ENCODE data around the gene CFAP74. TPM values are rescaled to one million over a fixed set of nuclear protein-coding genes. Genes with fewer than 3 reads are reported as not detected.

Gene CFAP74
- total RNA-seq, 1 experiment from 2014 or later: not detected

DNA sequence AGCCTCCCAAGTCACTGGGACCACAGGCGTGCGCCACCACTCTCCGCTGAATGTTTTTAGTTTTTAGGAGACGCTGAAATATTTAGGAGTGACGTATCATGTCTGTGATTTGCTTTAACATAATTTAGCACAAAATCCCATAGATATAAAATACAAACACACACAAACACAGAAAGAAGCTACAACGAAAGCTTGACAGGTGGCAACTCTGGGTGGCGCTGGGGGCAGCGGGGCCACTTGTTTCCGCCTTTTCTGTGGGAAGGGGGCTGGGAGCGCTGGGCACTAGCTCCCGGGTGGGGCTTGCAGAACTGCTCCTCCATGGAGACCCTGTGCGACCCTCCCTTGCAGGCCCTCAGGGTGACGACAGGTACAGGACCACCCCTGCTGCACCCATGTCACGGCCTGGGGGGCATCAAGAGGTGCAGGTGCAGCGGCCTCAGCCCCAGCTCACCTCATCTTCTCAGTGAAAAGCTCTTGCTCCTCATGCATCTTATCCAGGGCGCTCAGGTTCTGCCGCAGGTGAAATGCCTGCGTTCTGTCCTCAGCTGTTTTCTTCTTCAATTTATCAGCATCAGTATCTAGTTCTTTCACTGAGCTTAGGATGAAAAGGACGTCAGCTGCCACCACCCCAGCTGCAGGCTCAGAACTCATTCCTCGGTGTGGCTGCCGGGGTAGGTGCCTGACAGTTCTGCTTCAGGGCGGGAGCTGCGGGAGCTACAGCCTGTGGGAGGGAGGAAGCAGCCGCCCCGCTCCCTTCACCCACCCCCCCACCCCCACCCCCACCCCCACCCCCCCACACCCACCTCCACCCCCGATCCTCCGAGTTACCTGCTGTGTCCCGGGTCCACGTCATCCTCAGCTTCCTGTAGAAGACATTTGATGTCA is 15.3 kb downstream of the CFAP74 start:
- H3K27ac Mint-ChIP-seq (ENCODE audit: low read depth, unreplicated experiment): no peak overlapping the region
- peaks cover 19% of the 10 kb centered on the region for H3K27me3 Mint-ChIP-seq (ENCODE audit: insufficient read depth, unreplicated experiment)
- ChIA-PET POLR2A (no interaction called here), CTCF (interaction anchor here (2.8 kb wide), 1 partner anchor 57 kb away, joined by 13 read pairs; no protein-coding TSS in a partner anchor)
- H3K4me3 Mint-ChIP-seq (ENCODE audit: unreplicated experiment): no peak overlapping the region
- H3K9me3 Mint-ChIP-seq (ENCODE audit: unreplicated experiment): no peaks in the 10 kb centered on the region
- no peak for DNase-seq (ENCODE audit: unreplicated experiment)
- no peaks in the 10 kb centered on the region for H3K36me3 Mint-ChIP-seq (ENCODE audit: insufficient read depth, unreplicated experiment)
- H3K4me1 Mint-ChIP-seq (ENCODE audit: insufficient read depth, unreplicated experiment): peaks cover 9% of the 10 kb centered on the region
- intact Hi-C loops (cut with micrococcal nuclease): no loop called here
- BruUV-seq (replicated peaks): no TSS peak
- TF ChIP-seq, protein P1, sequence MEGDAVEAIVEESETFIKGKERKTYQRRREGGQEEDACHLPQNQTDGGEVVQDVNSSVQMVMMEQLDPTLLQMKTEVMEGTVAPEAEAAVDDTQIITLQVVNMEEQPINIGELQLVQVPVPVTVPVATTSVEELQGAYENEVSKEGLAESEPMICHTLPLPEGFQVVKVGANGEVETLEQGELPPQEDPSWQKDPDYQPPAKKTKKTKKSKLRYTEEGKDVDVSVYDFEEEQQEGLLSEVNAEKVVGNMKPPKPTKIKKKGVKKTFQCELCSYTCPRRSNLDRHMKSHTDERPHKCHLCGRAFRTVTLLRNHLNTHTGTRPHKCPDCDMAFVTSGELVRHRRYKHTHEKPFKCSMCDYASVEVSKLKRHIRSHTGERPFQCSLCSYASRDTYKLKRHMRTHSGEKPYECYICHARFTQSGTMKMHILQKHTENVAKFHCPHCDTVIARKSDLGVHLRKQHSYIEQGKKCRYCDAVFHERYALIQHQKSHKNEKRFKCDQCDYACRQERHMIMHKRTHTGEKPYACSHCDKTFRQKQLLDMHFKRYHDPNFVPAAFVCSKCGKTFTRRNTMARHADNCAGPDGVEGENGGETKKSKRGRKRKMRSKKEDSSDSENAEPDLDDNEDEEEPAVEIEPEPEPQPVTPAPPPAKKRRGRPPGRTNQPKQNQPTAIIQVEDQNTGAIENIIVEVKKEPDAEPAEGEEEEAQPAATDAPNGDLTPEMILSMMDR (IDR thresholded peaks at IDR 0.05; ENCODE audit: unreplicated experiment): no peak

DNA sequence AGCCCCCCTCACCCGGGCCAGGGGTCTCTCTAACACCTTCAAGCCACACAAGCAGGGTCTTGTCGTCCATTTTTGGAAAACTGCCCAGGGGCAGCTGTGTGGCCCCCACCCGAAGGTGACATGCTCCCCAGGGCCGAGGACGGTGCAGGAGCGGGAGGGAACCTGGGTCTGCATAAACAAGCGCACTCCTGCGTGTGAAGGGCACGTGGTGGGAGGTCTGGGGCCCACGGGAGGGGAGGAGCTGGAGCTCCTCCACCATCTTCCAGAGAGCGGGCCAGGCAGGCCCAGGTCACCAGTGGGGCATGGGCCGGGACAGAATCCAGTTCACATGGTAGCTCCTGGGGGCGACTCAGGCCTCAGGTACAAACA is 16.5 kb downstream of the CFAP74 start:
- Mint-ChIP-seq H3K4me1 (ENCODE audit: insufficient read depth, unreplicated experiment) (peaks cover 9% of the 10 kb centered on the region), H3K36me3 (ENCODE audit: insufficient read depth, unreplicated experiment) (no peaks in the 10 kb centered on the region), H3K4me3 (ENCODE audit: unreplicated experiment) (no peak overlapping the region), H3K9me3 (ENCODE audit: unreplicated experiment) (no peaks in the 10 kb centered on the region), H3K27ac (ENCODE audit: low read depth, unreplicated experiment) (no peak overlapping the region), H3K27me3 (ENCODE audit: insufficient read depth, unreplicated experiment) (peaks cover 19% of the 10 kb centered on the region)
- intact Hi-C loops (cut with micrococcal nuclease): no loop called here
- TF ChIP-seq, protein P1 (IDR thresholded peaks at IDR 0.05; ENCODE audit: unreplicated experiment): no peak
- ChIA-PET POLR2A (no interaction called here), CTCF (interaction anchor here (0.5 to 2.8 kb wide), 2 partner anchors 44 to 58 kb away, joined by 3 to 13 read pairs; no protein-coding TSS in a partner anchor)
- no TSS peak for BruUV-seq (replicated peaks)
- DNase-seq (ENCODE audit: unreplicated experiment): no peak

- Mint-ChIP-seq H3K36me3 (ENCODE audit: insufficient read depth, unreplicated experiment) (no peaks in the 10 kb centered on the region), H3K4me1 (ENCODE audit: insufficient read depth, unreplicated experiment) (peaks cover 9% of the 10 kb centered on the region), H3K27me3 (ENCODE audit: insufficient read depth, unreplicated experiment) (peaks cover 19% of the 10 kb centered on the region), H3K9me3 (ENCODE audit: unreplicated experiment) (no peaks in the 10 kb centered on the region), H3K27ac (ENCODE audit: low read depth, unreplicated experiment) (no peak overlapping the region), H3K4me3 (ENCODE audit: unreplicated experiment) (no peak overlapping the region)
- TF ChIP-seq, protein P1 (IDR thresholded peaks at IDR 0.05; ENCODE audit: unreplicated experiment): no peak
- ChIA-PET POLR2A (no interaction called here), CTCF (interaction anchor here (2.8 kb wide), 1 partner anchor 59 kb away, joined by 13 read pairs; no protein-coding TSS in a partner anchor)
- no peak for DNase-seq (ENCODE audit: unreplicated experiment)
- BruUV-seq (replicated peaks): no TSS peak
- intact Hi-C loops (cut with micrococcal nuclease): no loop called here
Measured at GRCh38 chr1:1986451-1987141, 17.0 kb downstream of the CFAP74 start.

DNA sequence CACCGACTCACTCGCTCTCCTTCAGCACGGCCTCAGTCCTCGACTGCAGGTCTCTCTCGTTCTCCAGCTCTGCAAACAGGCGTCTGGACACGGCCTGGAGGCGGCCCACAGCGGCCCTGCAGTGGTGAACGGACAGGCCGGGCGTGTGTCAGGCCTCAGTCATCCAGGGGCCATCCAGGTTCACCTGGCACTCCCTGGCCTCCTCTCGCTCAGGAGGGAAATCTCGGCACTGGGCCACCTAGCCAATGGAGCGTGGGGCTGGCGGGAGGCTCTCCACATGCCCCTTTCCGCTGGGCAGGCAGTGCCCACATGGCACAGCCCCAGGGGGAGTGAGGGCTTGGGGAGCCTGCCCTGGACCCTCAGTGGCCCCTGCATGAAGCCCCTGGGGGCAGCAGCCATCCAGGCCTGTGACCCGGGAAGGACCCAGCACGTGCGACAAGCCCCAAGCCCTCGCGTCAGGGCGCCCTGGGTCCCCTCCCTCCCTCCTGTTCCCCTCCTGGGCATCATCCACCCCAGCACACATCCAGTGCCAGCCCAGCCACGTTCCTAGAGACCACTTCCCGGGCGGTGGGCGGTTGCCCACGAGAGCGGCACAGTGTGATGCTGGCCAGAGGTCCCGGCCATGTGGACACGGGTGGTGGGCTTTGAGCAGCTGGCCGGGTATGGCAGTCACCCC is 18.1 kb downstream of the CFAP74 start:
- ChIA-PET CTCF (no interaction called here), POLR2A (no interaction called here)
- Mint-ChIP-seq H3K9me3 (ENCODE audit: unreplicated experiment) (no peaks in the 10 kb centered on the region), H3K27ac (ENCODE audit: low read depth, unreplicated experiment) (no peak overlapping the region), H3K36me3 (ENCODE audit: insufficient read depth, unreplicated experiment) (no peaks in the 10 kb centered on the region), H3K4me1 (ENCODE audit: insufficient read depth, unreplicated experiment) (peaks cover 9% of the 10 kb centered on the region), H3K27me3 (ENCODE audit: insufficient read depth, unreplicated experiment) (peaks cover 19% of the 10 kb centered on the region), H3K4me3 (ENCODE audit: unreplicated experiment) (no peak overlapping the region)
- no TSS peak for BruUV-seq (replicated peaks)
- intact Hi-C loops (cut with micrococcal nuclease): no loop called here
- TF ChIP-seq, protein P1 (IDR thresholded peaks at IDR 0.05; ENCODE audit: unreplicated experiment): no peak
- DNase-seq (ENCODE audit: unreplicated experiment): no peak

Measured in MCF 10A (cell line).